Measurements from ENCODE around the gene IL4R. TPM values are rescaled to one million over a fixed set of nuclear protein-coding genes. Genes with fewer than 3 reads are reported as not detected.

Gene IL4R
- total RNA-seq, 1 experiment from 2014 or later, result 28.6 TPM

DNA sequence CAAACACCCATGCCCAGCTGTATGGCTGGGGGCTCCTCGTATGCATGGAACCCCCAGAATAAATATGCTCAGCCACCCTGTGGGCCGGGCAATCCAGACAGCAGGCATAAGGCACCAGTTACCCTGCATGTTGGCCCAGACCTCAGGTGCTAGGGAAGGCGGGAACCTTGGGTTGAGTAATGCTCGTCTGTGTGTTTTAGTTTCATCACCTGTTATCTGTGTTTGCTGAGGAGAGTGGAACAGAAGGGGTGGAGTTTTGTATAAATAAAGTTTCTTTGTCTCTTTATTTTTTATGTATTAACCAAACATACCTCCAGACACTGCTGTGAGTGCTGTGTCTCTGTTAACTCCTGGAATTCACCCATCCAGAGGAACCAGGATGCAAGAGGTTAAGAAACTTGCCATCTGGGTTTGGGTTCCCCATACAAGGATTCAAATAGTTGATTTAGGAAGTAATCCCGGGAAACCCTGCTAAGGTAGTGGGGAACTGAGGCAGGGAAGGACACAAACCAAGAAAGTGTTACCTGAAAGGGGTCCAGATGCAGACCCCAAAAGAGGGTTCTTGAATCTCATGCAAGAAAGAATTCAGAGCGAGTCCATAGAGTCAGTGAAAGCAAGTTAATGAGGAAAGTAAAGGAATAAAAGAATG lies 50.8 kb downstream of the IL4R start:
- no peak overlapping the region for H3T11ph ChIP-seq (ENCODE audit: low read length)
- H3K27me3 ChIP-seq (ENCODE audit: insufficient read depth, low read length), result no peaks in the 10 kb centered on the region
- H3K4me3 Mint-ChIP-seq, result no peak overlapping the region

More for the DNA sequence above, 50.8 kb downstream of the IL4R start:
- no peak overlapping the region for H2BK20ac ChIP-seq (ENCODE audit: low read depth, low read length, poor library complexity, severe bottlenecking)
- no peak overlapping the region for H3K18ac ChIP-seq (ENCODE audit: insufficient read length, low read depth, low read length)
- Mint-ChIP-seq H3K4me1 (peaks cover 7 to 9% of the 10 kb centered on the region in 2 experiments), H3K36me3 (ENCODE audit: insufficient read depth in 1 of 3, low read depth in 3 of 3) (peaks cover 7 to 28% (median 8%) of the 10 kb centered on the region in 3 experiments; a peak in 4 of 7 replicates), H3K27me3 (ENCODE audit: low read depth) (no peaks in the 10 kb centered on the region), H3K9me3 (no peaks in the 10 kb centered on the region), H3K27ac (peak overlapping the region in 2 of 3 experiments; percentile 26 to 74; a peak in 3 of 7 replicates)
- no peak overlapping the region for H3K4me2 ChIP-seq (ENCODE audit: insufficient read depth, insufficient read length, low read length)
- no peaks in the 10 kb centered on the region for H3K79me2 ChIP-seq (ENCODE audit: insufficient read depth, low read length)
- H4K91ac ChIP-seq (ENCODE audit: insufficient read length, low read depth, low read length), result no peak overlapping the region
- no peak overlapping the region for H3K4ac ChIP-seq (ENCODE audit: low read depth, low read length)
- H2BK15ac ChIP-seq (ENCODE audit: low read depth, low read length), result no peak overlapping the region
- no peak for DNase-seq
- no peak overlapping the region for H2AK5ac ChIP-seq (ENCODE audit: insufficient read length, low read length)
- WGBS (ENCODE audit: extremely low coverage, insufficient read length, low lambda C conversion rate), result no CpG with 5 or more reads among the region's 6 CpGs
- H3K23ac ChIP-seq (ENCODE audit: insufficient read length, low read depth, low read length), result no peak overlapping the region
- no peak overlapping the region for H4K5ac ChIP-seq (ENCODE audit: insufficient read length, low read depth, low read length)
- H4K8ac ChIP-seq (replicated peaks; ENCODE audit: insufficient read length, low read depth, low read length), result no peak overlapping the region
- no peak overlapping the region for H3K14ac ChIP-seq (ENCODE audit: insufficient read depth, low read length)
- no peaks in the 10 kb centered on the region for H3K9me3 ChIP-seq (ENCODE audit: control insufficient read depth, low read depth, low read length)
- H3K27ac ChIP-seq (ENCODE audit: insufficient read length, low read depth, low read length), result no peak overlapping the region
- no peak overlapping the region for H2BK5ac ChIP-seq (ENCODE audit: insufficient read length, low read length)
- no peak overlapping the region for H3K56ac ChIP-seq (ENCODE audit: insufficient read length, low read depth, low read length)
- H3K79me1 ChIP-seq (ENCODE audit: insufficient read depth, low read depth, low read length, poor library complexity, severe bottlenecking), result no peaks in the 10 kb centered on the region
- H4K20me1 ChIP-seq (ENCODE audit: control insufficient read depth, insufficient read depth, insufficient read length), result no peaks in the 10 kb centered on the region
- no peak overlapping the region for H2BK120ac ChIP-seq (ENCODE audit: low read depth, low read length, poor library complexity, severe bottlenecking)
- TF ChIP-seq CTCF (conservative IDR thresholded peaks at IDR 0.05), result no peak
- H3K23me2 ChIP-seq (ENCODE audit: insufficient read length, low read depth, low read length, poor library complexity, severe bottlenecking), result no peaks in the 10 kb centered on the region
- H2AFZ ChIP-seq (ENCODE audit: low read length), result no peak overlapping the region
- no peaks in the 10 kb centered on the region for H3K4me1 ChIP-seq (ENCODE audit: insufficient read depth, low read length)
- H2BK12ac ChIP-seq (ENCODE audit: insufficient read length, low read depth, low read length), result no peak overlapping the region
- H3K9ac ChIP-seq (ENCODE audit: extremely low read depth, insufficient read length, low read length), result no peak overlapping the region
